Activated CD8-positive, alpha-beta memory T cell treated with anti-CD3 and anti-CD28 coated beads, Interleukin-2, amount 50 U/mL, for 1 hour (primary cell): ENCODE results near the gene HAPLN2.
A peak's percentile ranks its signal among the peaks of the same experiment; 100 is the strongest.
"Not testable (repeated sequence)": the region's sequence is repeated elsewhere in the genome, so short reads cannot be mapped to it uniquely, and the experiment has no call there.

Experiments used
- DNase-seq: peaks from one replicate; pipeline ENCODE4 v3.0.0-alpha.2; 2020; ENCODE audit errors: extremely low read depth

HAPLN2 gene

DNA sequence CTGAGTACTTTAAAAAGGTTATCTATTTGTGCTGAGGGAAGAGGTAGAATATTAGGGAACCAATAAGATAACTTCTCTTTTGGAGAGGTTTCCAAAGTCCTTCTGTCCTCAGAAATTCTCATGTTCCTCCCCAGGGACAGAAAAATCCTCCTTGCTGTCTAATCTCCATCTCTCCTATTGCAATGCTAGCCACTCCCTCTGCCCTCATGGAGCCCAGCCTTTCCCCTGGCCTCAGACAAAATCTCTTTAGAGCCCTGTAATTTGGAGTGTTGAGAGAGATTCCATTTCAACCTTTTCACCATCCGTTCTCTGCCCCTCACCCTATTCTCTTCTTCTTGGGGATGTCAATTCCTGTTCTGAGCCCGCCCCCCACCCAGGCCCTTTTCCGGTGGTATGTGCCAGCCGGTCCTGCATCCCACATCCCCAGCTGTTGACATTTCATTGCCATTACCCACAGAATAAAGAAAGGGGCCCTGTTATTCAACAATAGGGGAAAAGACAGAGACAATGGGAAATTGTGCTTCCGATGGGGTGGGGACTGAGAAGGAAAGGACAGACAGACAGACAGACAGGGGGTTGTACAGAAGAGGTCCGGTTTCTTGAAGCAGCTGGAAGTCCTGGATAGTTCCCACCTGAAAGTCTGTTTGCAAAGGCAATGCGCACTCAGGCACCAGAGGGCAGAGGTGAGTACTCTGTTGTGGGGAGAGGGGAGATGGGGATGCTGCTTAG lies at the start of gene HAPLN2:
TSS of gene HAPLN2 (plus strand) at position 563 of the 729 bp plus-strand sequence. CDS start 4,076 bp downstream, outside the sequence.
- no peak for DNase-seq

DNA sequence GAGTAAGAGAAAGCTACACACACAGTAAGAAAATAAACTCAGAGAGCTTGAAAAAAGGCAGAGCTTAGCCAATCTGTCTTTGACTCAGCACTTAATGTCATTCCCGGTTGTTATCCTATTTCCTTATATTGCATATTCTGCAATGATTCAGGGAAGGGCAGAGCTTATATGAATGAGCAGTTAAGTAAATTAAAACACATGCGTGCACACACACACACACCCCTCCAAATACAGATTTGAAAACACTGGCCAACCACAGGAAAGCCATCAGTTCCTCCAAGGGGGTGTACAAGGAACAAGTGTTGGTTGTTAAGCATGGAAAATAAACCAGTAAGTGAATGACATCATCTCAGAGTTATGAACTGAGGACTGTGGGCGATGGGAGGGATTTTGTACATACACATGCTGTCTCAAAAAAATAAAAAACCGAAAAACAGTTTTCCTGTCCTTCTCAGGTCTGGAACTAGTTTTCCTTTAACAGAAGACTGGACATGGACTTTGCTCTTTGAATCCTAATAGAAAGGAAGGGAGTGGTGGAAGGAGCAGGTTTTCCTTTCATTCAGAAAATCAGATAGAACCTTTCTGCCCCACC lies 47.9 kb upstream of the HAPLN2 start:
- DNase-seq: no peak

GRCh38 chr1:156571919-156572662 lies 47.1 kb upstream of the HAPLN2 start, which contains the start of gene IQGAP3:
Gene IQGAP3 (minus strand): TSS chr1:156572565. CDS start chr1:156572529, 36 bp downstream.
- DNase-seq: peak; percentile 35

DNA sequence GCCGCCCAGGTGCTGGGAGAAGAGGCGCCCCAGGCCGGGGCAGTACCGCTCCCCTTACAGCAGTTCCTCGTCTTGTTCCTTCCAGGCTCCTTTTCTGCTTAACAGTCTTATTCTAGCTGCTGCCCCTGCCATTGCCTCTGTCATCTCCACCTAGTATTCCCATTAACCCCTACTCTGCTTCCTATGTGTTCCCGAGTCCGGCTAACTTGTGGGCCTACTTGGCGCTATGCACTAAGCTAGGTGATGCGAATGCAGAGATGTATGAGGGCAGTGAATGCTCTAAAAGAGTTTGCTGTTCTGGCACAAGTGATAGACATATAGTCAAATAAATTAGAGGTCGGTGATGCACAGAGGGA lies 46.6 kb upstream of the HAPLN2 start:
- DNase-seq: no peak

- DNase-seq: no peak
Measured at GRCh38 chr1:156574039-156574633, 45.1 kb upstream of the HAPLN2 start.

GRCh38 chr1:156577550-156577949 lies 41.7 kb upstream of the HAPLN2 start:
- DNase-seq: no peak

DNA sequence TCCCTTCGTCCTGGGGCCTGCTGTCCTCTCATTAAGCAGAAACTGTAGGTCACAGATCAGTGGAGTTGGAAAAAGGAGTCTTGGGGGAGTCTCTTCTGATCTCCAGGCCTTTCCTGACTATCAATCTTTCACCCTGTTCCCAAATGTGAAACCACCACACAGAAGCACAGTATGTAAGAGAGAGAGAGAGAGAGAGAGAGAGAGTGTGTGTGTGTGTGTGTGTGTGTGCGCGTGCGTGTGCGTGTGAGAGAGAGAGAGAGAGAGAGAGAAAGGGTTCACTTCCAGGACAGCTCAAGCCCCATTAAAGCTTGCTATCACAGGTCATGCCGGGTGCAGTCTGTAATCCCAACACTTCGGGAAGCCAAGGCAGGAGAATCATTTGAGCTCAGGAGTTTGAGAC lies 41.2 kb upstream of the HAPLN2 start:
- DNase-seq: no peak

DNA sequence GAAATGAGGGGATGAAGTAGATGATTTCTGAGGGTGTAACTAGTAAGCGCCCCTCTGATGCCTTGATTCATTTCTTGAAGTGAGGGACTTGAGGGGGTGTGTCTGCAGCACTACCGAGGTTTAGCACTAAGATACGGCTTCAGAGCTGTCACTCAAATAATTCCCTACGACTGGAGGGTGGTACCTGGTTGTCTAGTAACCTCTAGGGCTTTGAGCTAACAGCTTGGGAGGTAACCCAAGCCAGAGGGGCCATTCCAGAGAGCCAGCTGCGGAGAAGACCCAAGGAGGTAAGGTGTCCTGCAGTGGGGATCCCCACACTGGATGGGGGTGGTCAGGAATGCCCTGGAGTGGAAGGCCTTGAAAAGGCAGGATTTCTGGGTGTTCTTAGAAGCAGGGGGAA lies 39.7 kb upstream of the HAPLN2 start, which contains the start of gene TTC24:
TSS of gene TTC24 (plus strand) at position 252 of the 400 bp plus-strand sequence. CDS start 1,642 bp downstream, outside the sequence.
- DNase-seq: no peak

DNA sequence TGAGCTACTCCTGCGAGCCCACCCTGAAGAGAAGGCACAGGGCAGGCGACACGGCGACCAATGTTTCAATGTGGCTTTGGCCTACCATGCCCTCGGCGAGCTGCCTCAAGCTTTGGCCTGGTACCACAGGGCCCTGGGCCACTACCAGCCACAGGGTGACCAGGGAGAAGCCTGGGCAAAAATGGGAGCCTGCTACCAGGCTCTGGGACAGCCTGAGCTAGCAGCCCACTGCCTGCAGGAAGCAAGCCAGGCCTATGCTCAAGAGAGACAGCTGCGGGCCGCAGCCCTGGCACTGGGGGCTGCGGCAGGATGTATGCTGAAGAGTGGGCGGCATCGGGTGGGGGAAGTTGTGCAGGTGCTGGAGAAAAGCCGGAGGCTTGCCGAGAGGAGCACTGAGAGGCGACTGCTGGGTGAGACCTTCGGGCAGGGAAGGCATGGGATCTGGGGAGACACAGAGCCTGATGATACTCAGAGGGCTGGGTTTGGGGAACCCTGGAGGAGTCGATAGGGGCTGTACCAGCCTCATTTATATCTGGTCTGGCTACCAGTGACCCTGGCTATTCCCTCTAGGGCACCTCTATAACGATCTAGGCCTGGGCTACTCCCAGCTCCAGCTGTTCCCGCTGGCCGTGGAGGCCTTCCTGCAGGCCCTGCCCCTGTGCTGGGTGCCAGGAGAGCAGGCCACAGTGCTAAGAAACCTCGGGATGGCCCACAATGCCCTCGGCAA lies 37.4 kb upstream of the HAPLN2 start:
- no peak for DNase-seq

- no peak for DNase-seq
Measured at GRCh38 chr1:156582388-156583017, 36.7 kb upstream of the HAPLN2 start.

GRCh38 chr1:156583821-156584622 lies 35.2 kb upstream of the HAPLN2 start:
- peak; percentile 40 for DNase-seq

- DNase-seq: no peak
Measured at GRCh38 chr1:156584813-156585212, 34.4 kb upstream of the HAPLN2 start.

DNA sequence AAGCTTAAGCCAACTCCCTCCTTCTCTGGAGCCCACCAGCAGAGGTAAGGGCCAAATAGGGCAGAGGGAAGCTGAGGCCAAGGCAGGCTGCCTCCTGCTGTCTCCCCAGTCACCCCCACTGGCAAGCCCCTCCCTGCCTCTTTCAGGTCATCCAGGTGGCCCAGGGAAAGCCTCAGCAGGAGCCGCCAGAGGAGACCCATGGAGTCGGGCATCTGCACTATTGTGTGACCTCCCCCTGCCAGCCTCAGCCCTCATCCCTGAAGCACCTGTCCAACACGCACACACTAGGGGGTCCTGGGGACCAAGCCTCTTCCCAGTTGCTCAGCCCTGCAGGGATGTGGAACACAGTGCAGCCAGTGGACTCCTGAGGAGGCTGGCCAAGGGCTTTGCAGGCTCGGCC lies 32.9 kb upstream of the HAPLN2 start:
- DNase-seq: no peak

DNA sequence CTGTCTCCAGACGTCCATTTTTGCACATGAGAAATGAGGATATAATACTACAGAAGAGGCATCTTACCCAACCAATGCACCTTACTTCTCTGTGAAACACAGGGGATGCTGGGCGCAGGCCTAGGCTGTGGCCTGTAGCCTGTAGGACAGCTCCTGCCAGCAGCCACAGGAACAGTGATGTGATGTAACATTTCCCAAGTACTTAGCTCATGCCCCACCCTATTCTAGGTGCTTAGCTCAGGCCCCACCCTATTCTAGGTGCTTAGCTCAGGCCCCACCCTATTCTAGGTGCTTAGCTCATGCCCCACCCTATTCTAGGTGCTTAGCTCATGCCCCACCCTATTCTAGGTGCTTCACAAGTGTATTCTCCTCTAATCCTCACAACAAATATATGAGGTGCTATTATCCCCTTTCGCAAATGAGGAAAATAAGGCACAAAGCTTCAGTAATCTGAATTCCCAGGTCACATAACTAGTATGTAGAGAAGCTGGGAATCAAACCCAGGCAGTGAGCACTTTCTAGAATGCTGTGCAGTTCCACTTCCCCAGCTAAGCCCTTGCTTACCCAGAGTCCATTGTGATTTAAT lies 32.2 kb upstream of the HAPLN2 start:
- DNase-seq: no peak

- not testable (repeated sequence) for DNase-seq
Measured at GRCh38 chr1:156587927-156588326, 31.3 kb upstream of the HAPLN2 start.

GRCh38 chr1:156589546-156589945 lies 29.7 kb upstream of the HAPLN2 start:
- DNase-seq: no peak

- DNase-seq: no peak
Measured at GRCh38 chr1:156590326-156591180, 28.7 kb upstream of the HAPLN2 start.

GRCh38 chr1:156591181-156591431 lies 28.1 kb upstream of the HAPLN2 start:
- no peak for DNase-seq
